H7 (cell line): ENCODE results near the gene ZNF497. TPM values are rescaled to one million over a fixed set of nuclear protein-coding genes. Genes with fewer than 3 reads are reported as not detected.
A peak's percentile ranks its signal among the peaks of the same experiment; 100 is the strongest.
"Not testable (repeated sequence)": the region's sequence is repeated elsewhere in the genome, so short reads cannot be mapped to it uniquely, and the experiment has no call there.

Source experiments
- DNase-seq: peaks from one replicate; pipeline ENCODE4 v3.0.0; 2012
- H3K27me3 ChIP-seq: 2 replicates; pipeline ENCODE4 v1.6.0; 2011; ENCODE audit warnings: mild to moderate bottlenecking, low read length; ENCODE audit not compliant: control insufficient read depth, insufficient read depth
- H3K36me3 ChIP-seq: replicated peaks from 2 replicates; pipeline ENCODE4 v1.5.1; 2011; ENCODE audit warnings: low read length; ENCODE audit not compliant: control insufficient read depth, insufficient read depth
- H3K4me3 ChIP-seq: 2 replicates; pipeline ENCODE4 v1.5.1; 2011; ENCODE audit warnings: low read depth, mild to moderate bottlenecking, control low read depth, low read length, moderate library complexity; ENCODE audit not compliant: insufficient read depth
- total RNA-seq: library from RNA; depleted of rRNA; stranded (reverse); fragments of >200 nt; shearing (Covaris generic); gene quantifications from 2 replicates; pipeline ENCODE4 v1.2.3, GENCODE V29; 2014; rRNA removed

Gene ZNF497
- total RNA-seq, result 3.0 and 3.2 TPM in 2 replicates

GRCh38 chr19:58362272-58362994 lies at the start of gene ZNF497:
ZNF497 (minus strand) TSS chr19:58362751; CDS start chr19:58357635, 5,116 bp downstream.
- Histone ChIP-seq H3K27me3 (no peaks in the 10 kb centered on the region), H3K36me3 (no peaks in the 10 kb centered on the region), H3K4me3 (peak within 1 kb of the TSS; percentile 83)
- peak; percentile 100 for DNase-seq

DNA sequence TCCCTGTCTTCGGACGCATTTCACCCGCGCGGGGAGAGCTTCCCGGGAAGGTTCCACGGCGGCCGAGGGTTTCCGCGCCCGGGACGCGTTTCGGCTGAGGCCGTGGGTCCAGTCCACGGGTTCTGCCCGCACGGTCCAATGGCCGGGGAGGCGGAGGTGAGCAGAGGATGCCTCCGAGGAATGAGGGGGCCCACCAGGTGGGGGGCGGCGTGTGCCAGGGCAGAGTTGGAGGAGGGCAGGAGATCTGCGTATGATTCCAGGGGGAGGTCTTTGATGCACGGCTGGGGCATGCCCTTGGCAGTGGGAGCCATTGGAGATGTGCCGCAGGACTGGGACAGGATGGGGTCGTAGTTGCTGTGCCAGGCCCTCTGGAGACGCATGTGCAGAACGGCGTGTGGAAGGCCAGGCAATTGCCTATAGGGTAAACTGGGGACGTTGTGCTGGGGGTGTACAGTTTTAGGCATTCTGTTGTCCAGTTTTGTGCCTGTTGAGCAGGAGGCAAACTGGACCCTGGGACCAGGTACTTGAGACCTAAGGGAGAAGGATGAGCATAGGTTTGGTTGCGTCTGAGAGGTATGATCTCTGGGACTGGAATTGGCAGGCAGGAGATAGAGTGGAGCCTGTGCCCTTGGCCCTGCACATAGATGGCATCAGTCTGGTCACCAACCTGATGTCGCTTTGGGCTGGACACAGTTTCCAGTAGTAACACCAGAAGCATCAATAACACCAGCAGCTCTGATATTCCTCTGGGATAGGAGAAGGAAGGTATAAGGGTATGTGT lies 46.6 kb upstream of the ZNF497 start:
- peak; percentile 64 for DNase-seq
- peak overlapping the region; percentile 90 for H3K4me3 ChIP-seq

GRCh38 chr19:58408152-58409009 lies 45.8 kb upstream of the ZNF497 start, which contains the start of gene ZNF584:
ZNF584 (plus strand) TSS chr19:58408649; CDS start chr19:58409148, 499 bp downstream.
- Histone ChIP-seq H3K36me3 (no peaks in the 10 kb centered on the region), H3K4me3 (peak within 1 kb of the TSS; percentile 90), H3K27me3 (peaks cover 11% of the 10 kb centered on the region)
- DNase-seq, result peak; percentile 97

More for the DNA sequence above, 46.6 kb upstream of the ZNF497 start:
- H3K27me3 ChIP-seq, result peaks cover 11% of the 10 kb centered on the region
- H3K36me3 ChIP-seq, result no peaks in the 10 kb centered on the region

- Histone ChIP-seq H3K36me3 (no peaks in the 10 kb centered on the region), H3K4me3 (peak overlapping the region; percentile 90), H3K27me3 (peaks cover 11% of the 10 kb centered on the region)
- peak; percentile 55 for DNase-seq
Measured at GRCh38 chr19:58407658-58408151, 45.2 kb upstream of the ZNF497 start.

DNA sequence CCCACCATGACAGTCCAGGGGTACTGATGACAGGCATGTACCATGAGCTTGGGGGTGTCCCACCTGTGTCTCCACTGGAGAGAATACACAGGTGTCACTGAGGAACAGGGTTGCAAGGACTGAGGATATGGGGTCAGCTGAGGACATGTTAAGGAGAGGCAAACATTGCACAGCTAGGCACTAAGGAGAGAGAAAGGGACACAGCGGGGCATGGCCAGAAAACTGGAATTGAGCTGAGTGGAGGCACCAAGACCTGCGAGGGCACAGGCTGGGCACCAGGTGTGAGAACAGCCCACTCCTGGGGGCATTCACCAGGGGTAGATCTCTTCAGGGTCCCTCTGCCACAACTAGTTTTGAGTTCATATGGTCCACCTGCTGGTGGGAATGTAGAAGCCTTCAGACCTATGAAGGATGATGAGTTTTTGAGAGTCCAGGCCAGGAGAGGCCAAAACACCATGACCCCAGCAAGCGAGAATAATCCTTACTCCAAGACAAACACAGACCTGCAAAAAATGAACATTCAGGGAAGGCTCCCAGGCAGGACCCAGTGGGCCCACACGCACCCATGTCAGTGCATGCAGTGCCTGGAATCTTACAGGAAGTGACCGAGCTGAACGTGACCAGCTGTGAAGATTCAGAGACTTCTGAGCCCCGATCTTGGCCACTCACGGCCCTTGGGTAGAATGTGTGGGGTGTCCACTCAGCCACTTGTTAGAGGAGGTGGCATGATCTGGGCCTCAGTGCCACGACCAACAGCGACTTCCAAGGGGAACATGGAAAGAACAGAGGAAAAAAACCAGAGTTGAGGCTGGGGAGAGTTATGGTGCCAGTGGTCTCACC lies 44.5 kb upstream of the ZNF497 start:
- Histone ChIP-seq H3K36me3 (no peaks in the 10 kb centered on the region), H3K4me3 (peak overlapping the region; percentile 90; the same call in 1 of the 2 replicates), H3K27me3 (peaks cover 11% of the 10 kb centered on the region)
- DNase-seq, result peak; percentile 59

GRCh38 chr19:58403920-58404478 lies 41.4 kb upstream of the ZNF497 start:
- H3K4me3 ChIP-seq, H3K36me3 ChIP-seq, DNase-seq: not testable (repeated sequence)
- peaks cover 13% of the 10 kb centered on the region for H3K27me3 ChIP-seq

GRCh38 chr19:58401840-58402421 lies 39.4 kb upstream of the ZNF497 start:
- Histone ChIP-seq H3K27me3 (peaks cover 16% of the 10 kb centered on the region), H3K4me3 (peak overlapping the region; percentile 80), H3K36me3 (no peaks in the 10 kb centered on the region)
- DNase-seq, result no peak

DNA sequence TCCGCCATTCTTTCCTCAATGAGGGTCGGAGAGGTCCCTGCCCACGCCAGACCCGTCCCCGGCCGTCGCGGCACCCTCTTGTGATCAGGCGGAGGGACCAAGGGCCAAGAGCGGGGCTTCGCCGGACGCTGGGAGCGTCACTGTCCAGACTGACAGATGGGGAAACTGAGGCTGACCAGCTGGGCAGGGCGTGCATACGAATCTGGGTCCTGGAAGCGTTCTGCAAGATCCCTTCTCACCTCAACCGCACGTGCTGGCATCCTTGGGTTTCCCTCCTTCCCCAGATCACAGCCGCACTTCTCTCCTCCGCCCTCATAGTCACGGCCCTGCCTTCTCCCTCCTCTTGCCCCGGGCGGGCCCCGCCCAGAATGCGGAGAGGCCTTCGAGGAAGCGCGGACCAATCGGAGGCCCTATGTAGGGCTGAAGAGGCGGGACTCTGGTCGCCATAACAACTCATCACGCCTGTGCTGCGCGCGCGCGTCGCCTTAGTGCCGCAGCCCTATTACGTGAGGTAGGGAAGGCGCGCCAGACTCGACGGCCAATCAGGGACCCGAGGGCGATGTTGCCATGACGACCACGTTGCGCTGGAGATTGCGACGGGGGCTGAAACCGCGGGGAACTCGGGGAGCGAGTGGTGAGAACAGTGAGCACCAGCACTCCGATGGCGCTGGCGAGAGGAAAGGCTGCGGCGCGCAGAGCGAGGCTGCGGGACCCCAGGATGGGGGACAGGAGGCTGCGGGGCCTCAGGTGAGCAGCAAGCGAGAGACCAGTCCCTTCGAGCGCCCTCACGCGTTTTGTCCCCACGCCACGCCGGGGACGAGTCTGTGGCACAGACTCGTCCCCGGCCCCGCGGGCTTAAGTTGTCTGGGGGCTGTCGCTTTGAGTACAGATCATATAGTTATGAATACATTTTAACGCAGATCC lies 38.6 kb upstream of the ZNF497 start:
- H3K27me3 ChIP-seq, result peaks cover 21% of the 10 kb centered on the region
- no peaks in the 10 kb centered on the region for H3K36me3 ChIP-seq
- DNase-seq, result peak; percentile 100
- H3K4me3 ChIP-seq, result peak overlapping the region; percentile 80

DNA sequence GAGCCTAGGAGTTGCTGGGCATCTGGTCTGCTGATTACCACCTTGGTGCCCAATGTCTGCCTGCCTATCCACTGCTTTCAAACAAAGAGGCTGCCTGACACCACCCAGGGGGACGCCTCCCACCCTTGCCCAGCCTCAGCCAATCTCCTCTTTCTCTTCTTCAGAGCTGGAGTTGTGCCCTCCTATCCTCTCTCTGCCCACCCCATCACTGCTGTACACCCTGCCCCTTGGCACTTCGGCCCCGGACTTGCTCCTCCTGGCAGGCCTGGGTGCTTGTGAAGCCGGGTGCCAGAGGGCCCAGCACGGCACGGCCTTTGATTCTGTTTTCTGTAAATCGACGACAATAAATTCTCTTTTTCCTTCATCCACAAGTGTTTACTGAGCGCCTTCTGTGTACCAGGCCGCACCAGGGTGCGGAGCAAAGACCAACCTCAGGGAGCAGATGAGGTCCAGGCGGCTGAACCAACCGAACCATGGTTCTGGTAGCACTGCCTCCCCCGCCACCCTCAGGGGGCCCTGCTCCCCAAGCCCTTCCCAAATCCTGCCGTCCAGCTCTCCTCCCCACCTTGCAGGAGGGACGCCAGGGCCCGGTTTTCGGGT lies 37.9 kb upstream of the ZNF497 start:
- Histone ChIP-seq H3K27me3 (peaks cover 23% of the 10 kb centered on the region), H3K36me3 (no peaks in the 10 kb centered on the region), H3K4me3 (peak overlapping the region; percentile 69)
- DNase-seq, result peak; percentile 54

- H3K27me3 ChIP-seq, result peaks cover 23% of the 10 kb centered on the region
- no peak overlapping the region for H3K4me3 ChIP-seq
- peaks cover 2% of the 10 kb centered on the region for H3K36me3 ChIP-seq
- no peak for DNase-seq
Measured at GRCh38 chr19:58399903-58400302, 37.4 kb upstream of the ZNF497 start.

- Histone ChIP-seq H3K4me3 (no peak overlapping the region), H3K36me3 (peaks cover 6% of the 10 kb centered on the region), H3K27me3 (peaks cover 23% of the 10 kb centered on the region)
- DNase-seq, result no peak
Measured at GRCh38 chr19:58398545-58398944, 36.0 kb upstream of the ZNF497 start.

GRCh38 chr19:58398087-58398486 lies 35.5 kb upstream of the ZNF497 start:
- Histone ChIP-seq H3K36me3 (peaks cover 10% of the 10 kb centered on the region), H3K27me3 (peaks cover 23% of the 10 kb centered on the region), H3K4me3 (no peak overlapping the region)
- no peak for DNase-seq
